ENCODE data around the gene TMEM150A. TPM values are rescaled to one million over a fixed set of nuclear protein-coding genes. Genes with fewer than 3 reads are reported as not detected.
A peak's percentile ranks its signal among the peaks of the same experiment; 100 is the strongest.

The TMEM150A gene
- total and polyA plus RNA-seq, 2 of the 13 experiments (the other 11 are each of a cell fraction or from before 2014, with no cell fraction given) = 30.1 to 70.4 TPM

DNA sequence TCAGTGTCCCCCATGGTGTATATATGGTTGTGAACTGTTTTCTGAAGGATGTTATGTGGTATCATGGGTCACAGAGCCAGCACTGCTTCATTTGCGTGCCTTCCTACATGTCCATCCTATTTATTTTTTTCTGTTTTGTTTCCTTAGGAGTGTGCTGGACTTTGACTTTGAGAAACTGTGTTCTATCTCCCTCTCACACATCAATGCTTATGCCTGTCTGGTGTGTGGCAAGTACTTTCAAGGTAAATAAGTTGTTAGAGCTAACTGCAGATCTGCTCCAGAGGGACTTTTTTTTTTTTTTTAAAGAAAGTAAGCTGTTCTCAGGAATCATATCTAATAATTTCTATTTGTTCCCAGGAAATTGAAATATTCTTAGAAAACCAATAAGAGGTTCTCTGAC lies 18.8 kb upstream of the TMEM150A start (continued):
- TF ChIP-seq, protein P1, sequence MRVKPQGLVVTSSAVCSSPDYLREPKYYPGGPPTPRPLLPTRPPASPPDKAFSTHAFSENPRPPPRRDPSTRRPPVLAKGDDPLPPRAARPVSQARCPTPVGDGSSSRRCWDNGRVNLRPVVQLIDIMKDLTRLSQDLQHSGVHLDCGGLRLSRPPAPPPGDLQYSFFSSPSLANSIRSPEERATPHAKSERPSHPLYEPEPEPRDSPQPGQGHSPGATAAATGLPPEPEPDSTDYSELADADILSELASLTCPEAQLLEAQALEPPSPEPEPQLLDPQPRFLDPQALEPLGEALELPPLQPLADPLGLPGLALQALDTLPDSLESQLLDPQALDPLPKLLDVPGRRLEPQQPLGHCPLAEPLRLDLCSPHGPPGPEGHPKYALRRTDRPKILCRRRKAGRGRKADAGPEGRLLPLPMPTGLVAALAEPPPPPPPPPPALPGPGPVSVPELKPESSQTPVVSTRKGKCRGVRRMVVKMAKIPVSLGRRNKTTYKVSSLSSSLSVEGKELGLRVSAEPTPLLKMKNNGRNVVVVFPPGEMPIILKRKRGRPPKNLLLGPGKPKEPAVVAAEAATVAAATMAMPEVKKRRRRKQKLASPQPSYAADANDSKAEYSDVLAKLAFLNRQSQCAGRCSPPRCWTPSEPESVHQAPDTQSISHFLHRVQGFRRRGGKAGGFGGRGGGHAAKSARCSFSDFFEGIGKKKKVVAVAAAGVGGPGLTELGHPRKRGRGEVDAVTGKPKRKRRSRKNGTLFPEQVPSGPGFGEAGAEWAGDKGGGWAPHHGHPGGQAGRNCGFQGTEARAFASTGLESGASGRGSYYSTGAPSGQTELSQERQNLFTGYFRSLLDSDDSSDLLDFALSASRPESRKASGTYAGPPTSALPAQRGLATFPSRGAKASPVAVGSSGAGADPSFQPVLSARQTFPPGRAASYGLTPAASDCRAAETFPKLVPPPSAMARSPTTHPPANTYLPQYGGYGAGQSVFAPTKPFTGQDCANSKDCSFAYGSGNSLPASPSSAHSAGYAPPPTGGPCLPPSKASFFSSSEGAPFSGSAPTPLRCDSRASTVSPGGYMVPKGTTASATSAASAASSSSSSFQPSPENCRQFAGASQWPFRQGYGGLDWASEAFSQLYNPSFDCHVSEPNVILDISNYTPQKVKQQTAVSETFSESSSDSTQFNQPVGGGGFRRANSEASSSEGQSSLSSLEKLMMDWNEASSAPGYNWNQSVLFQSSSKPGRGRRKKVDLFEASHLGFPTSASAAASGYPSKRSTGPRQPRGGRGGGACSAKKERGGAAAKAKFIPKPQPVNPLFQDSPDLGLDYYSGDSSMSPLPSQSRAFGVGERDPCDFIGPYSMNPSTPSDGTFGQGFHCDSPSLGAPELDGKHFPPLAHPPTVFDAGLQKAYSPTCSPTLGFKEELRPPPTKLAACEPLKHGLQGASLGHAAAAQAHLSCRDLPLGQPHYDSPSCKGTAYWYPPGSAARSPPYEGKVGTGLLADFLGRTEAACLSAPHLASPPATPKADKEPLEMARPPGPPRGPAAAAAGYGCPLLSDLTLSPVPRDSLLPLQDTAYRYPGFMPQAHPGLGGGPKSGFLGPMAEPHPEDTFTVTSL (CRISPR knock-in tag; IDR thresholded peaks at IDR 0.05; ENCODE audit: borderline replicate concordance) = peak; percentile 54; the same call in 1 of the 2 replicates
- TF ChIP-seq ARID2 (CRISPR knock-in tag; IDR thresholded peaks at IDR 0.05; ENCODE audit: borderline replicate concordance) (no peak), NFIC (IDR thresholded peaks at IDR 0.05; ENCODE audit: low read length) (peak; percentile 68; the same call in 1 of the 2 replicates), FOXO1 (CRISPR knock-in tag; IDR thresholded peaks at IDR 0.05) (peak; percentile 18; the same call in 1 of the 2 replicates), HNF4A (CRISPR knock-in tag; IDR thresholded peaks at IDR 0.05) (peak; percentile 64), HDAC1 (CRISPR knock-in tag; IDR thresholded peaks at IDR 0.05) (peak; percentile 35; the same call in 1 of the 2 replicates), GATAD2A (CRISPR knock-in tag; IDR thresholded peaks at IDR 0.05) (peak; percentile 60), ZNF441 (CRISPR knock-in tag; IDR thresholded peaks at IDR 0.05; ENCODE audit: borderline replicate concordance) (0 out of 2 replicates have a peak, but pooled peaks have one; percentile 31), HDAC6 (IDR thresholded peaks at IDR 0.05; ENCODE audit: low read depth, low read length) (no peak)
- TF ChIP-seq, protein P2, sequence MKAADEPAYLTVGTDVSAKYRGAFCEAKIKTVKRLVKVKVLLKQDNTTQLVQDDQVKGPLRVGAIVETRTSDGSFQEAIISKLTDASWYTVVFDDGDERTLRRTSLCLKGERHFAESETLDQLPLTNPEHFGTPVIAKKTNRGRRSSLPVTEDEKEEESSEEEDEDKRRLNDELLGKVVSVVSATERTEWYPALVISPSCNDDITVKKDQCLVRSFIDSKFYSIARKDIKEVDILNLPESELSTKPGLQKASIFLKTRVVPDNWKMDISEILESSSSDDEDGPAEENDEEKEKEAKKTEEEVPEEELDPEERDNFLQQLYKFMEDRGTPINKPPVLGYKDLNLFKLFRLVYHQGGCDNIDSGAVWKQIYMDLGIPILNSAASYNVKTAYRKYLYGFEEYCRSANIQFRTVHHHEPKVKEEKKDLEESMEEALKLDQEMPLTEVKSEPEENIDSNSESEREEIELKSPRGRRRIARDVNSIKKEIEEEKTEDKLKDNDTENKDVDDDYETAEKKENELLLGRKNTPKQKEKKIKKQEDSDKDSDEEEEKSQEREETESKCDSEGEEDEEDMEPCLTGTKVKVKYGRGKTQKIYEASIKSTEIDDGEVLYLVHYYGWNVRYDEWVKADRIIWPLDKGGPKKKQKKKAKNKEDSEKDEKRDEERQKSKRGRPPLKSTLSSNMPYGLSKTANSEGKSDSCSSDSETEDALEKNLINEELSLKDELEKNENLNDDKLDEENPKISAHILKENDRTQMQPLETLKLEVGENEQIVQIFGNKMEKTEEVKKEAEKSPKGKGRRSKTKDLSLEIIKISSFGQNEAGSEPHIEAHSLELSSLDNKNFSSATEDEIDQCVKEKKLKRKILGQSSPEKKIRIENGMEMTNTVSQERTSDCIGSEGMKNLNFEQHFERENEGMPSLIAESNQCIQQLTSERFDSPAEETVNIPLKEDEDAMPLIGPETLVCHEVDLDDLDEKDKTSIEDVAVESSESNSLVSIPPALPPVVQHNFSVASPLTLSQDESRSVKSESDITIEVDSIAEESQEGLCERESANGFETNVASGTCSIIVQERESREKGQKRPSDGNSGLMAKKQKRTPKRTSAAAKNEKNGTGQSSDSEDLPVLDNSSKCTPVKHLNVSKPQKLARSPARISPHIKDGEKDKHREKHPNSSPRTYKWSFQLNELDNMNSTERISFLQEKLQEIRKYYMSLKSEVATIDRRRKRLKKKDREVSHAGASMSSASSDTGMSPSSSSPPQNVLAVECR (CRISPR knock-in tag; IDR thresholded peaks at IDR 0.05; ENCODE audit: borderline replicate concordance) = peak; percentile 35; the same call in 1 of the 2 replicates
- TF ChIP-seq, protein P3, sequence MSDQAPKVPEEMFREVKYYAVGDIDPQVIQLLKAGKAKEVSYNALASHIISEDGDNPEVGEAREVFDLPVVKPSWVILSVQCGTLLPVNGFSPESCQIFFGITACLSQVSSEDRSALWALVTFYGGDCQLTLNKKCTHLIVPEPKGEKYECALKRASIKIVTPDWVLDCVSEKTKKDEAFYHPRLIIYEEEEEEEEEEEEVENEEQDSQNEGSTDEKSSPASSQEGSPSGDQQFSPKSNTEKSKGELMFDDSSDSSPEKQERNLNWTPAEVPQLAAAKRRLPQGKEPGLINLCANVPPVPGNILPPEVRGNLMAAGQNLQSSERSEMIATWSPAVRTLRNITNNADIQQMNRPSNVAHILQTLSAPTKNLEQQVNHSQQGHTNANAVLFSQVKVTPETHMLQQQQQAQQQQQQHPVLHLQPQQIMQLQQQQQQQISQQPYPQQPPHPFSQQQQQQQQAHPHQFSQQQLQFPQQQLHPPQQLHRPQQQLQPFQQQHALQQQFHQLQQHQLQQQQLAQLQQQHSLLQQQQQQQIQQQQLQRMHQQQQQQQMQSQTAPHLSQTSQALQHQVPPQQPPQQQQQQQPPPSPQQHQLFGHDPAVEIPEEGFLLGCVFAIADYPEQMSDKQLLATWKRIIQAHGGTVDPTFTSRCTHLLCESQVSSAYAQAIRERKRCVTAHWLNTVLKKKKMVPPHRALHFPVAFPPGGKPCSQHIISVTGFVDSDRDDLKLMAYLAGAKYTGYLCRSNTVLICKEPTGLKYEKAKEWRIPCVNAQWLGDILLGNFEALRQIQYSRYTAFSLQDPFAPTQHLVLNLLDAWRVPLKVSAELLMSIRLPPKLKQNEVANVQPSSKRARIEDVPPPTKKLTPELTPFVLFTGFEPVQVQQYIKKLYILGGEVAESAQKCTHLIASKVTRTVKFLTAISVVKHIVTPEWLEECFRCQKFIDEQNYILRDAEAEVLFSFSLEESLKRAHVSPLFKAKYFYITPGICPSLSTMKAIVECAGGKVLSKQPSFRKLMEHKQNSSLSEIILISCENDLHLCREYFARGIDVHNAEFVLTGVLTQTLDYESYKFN (CRISPR knock-in tag; conservative IDR thresholded peaks at IDR 0.05) = peak; percentile 80
- TF ChIP-seq, protein P4, sequence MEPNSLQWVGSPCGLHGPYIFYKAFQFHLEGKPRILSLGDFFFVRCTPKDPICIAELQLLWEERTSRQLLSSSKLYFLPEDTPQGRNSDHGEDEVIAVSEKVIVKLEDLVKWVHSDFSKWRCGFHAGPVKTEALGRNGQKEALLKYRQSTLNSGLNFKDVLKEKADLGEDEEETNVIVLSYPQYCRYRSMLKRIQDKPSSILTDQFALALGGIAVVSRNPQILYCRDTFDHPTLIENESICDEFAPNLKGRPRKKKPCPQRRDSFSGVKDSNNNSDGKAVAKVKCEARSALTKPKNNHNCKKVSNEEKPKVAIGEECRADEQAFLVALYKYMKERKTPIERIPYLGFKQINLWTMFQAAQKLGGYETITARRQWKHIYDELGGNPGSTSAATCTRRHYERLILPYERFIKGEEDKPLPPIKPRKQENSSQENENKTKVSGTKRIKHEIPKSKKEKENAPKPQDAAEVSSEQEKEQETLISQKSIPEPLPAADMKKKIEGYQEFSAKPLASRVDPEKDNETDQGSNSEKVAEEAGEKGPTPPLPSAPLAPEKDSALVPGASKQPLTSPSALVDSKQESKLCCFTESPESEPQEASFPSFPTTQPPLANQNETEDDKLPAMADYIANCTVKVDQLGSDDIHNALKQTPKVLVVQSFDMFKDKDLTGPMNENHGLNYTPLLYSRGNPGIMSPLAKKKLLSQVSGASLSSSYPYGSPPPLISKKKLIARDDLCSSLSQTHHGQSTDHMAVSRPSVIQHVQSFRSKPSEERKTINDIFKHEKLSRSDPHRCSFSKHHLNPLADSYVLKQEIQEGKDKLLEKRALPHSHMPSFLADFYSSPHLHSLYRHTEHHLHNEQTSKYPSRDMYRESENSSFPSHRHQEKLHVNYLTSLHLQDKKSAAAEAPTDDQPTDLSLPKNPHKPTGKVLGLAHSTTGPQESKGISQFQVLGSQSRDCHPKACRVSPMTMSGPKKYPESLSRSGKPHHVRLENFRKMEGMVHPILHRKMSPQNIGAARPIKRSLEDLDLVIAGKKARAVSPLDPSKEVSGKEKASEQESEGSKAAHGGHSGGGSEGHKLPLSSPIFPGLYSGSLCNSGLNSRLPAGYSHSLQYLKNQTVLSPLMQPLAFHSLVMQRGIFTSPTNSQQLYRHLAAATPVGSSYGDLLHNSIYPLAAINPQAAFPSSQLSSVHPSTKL (CRISPR knock-in tag; IDR thresholded peaks at IDR 0.05) = peak; percentile 49; the same call in 1 of the 2 replicates
